ENCODE results near the gene ATXN10. TPM values are rescaled to one million over a fixed set of nuclear protein-coding genes. Genes with fewer than 3 reads are reported as not detected.

ATXN10 gene
- polyA plus RNA-seq, 3 donors, result 60.1 to 106 (median 92.4) TPM

GRCh38 chr22:45630436-45630835, 41.2 kb upstream of the ATXN10 start:
- Histone ChIP-seq H3K27ac (ENCODE audit: low read depth in 1 of 2, low read length in 2 of 2) (no peak overlapping the region), H3K4me1 (ENCODE audit: control insufficient read depth in 1 of 2, insufficient read depth in 2 of 2, low read length in 2 of 2) (peaks cover 5 to 6% of the 10 kb centered on the region in 2 donors), H3K9me3 (replicated peaks in 1 of 2; ENCODE audit: control insufficient read depth in 1 of 2, insufficient read depth in 1 of 2, low read length in 2 of 2) (no peaks in the 10 kb centered on the region), H4K20me1 (ENCODE audit: insufficient read depth, low read length) (no peaks in the 10 kb centered on the region), H3K9ac (ENCODE audit: insufficient read depth, low read length, poor library complexity, severe bottlenecking) (no peak overlapping the region), H2AFZ (ENCODE audit: insufficient read depth, low read depth, low read length, poor library complexity, severe bottlenecking) (no peak overlapping the region), H3K79me2 (ENCODE audit: insufficient read depth, low read length) (no peaks in the 10 kb centered on the region), H3K4me3 (replicated peaks in 1 of 3; ENCODE audit: low read depth in 2 of 3, low read length in 3 of 3) (no peak overlapping the region), H3K36me3 (replicated peaks in 1 of 2; ENCODE audit: control insufficient read depth in 1 of 2, insufficient read depth in 2 of 2, low read length in 2 of 2) (no peaks in the 10 kb centered on the region), H3K27me3 (ENCODE audit: control insufficient read depth in 2 of 2, insufficient read depth in 2 of 2, low read length in 2 of 2) (peaks cover 11 to 39% of the 10 kb centered on the region in 2 donors), H3K4me2 (replicated peaks; ENCODE audit: extremely low read depth, low read length, poor library complexity, severe bottlenecking) (no peak overlapping the region)
- no peak overlapping the region for H3K27ac Mint-ChIP-seq
- H3K36me3 Mint-ChIP-seq, result no peaks in the 10 kb centered on the region
- H3K27me3 Mint-ChIP-seq (ENCODE audit: low read depth in 3 of 3), result peaks cover 41 to 64% (median 47%) of the 10 kb centered on the region in 3 donors
- no peak for DNase-seq
- H3K4me1 Mint-ChIP-seq, result peaks cover 14% of the 10 kb centered on the region
- peaks cover 0 to 8% (median 0%) of the 10 kb centered on the region in 7 donors for H3K9me3 Mint-ChIP-seq
- intact Hi-C loops (cut with micrococcal nuclease), result no loop called here
- 94% methylated on average over 9 of the region's 15 CpGs for WGBS (ENCODE audit: insufficient coverage)
- TF ChIP-seq, protein P1, sequence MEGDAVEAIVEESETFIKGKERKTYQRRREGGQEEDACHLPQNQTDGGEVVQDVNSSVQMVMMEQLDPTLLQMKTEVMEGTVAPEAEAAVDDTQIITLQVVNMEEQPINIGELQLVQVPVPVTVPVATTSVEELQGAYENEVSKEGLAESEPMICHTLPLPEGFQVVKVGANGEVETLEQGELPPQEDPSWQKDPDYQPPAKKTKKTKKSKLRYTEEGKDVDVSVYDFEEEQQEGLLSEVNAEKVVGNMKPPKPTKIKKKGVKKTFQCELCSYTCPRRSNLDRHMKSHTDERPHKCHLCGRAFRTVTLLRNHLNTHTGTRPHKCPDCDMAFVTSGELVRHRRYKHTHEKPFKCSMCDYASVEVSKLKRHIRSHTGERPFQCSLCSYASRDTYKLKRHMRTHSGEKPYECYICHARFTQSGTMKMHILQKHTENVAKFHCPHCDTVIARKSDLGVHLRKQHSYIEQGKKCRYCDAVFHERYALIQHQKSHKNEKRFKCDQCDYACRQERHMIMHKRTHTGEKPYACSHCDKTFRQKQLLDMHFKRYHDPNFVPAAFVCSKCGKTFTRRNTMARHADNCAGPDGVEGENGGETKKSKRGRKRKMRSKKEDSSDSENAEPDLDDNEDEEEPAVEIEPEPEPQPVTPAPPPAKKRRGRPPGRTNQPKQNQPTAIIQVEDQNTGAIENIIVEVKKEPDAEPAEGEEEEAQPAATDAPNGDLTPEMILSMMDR (IDR thresholded peaks at IDR 0.05), result no peak
- H3K4me3 Mint-ChIP-seq, result peak overlapping the region in 1 of 2 donors; percentile 15

- no peak for DNase-seq
- WGBS (ENCODE audit: insufficient coverage), result 42% methylated on average over 8 of the region's 12 CpGs
- peaks cover 36 to 69% (median 51%) of the 10 kb centered on the region in 3 donors for H3K27me3 Mint-ChIP-seq (ENCODE audit: low read depth in 3 of 3)
- Histone ChIP-seq H4K20me1 (ENCODE audit: insufficient read depth, low read length) (no peaks in the 10 kb centered on the region), H3K27ac (ENCODE audit: low read depth in 1 of 2, low read length in 2 of 2) (no peak overlapping the region), H3K4me1 (ENCODE audit: control insufficient read depth in 1 of 2, insufficient read depth in 2 of 2, low read length in 2 of 2) (peaks cover 5 to 8% of the 10 kb centered on the region in 2 donors), H3K9me3 (replicated peaks in 1 of 2; ENCODE audit: control insufficient read depth in 1 of 2, insufficient read depth in 1 of 2, low read length in 2 of 2) (no peaks in the 10 kb centered on the region), H3K4me2 (replicated peaks; ENCODE audit: extremely low read depth, low read length, poor library complexity, severe bottlenecking) (no peak overlapping the region), H3K4me3 (replicated peaks in 1 of 3; ENCODE audit: low read depth in 2 of 3, low read length in 3 of 3) (no peak overlapping the region), H3K79me2 (ENCODE audit: insufficient read depth, low read length) (no peaks in the 10 kb centered on the region), H2AFZ (ENCODE audit: insufficient read depth, low read depth, low read length, poor library complexity, severe bottlenecking) (no peak overlapping the region), H3K27me3 (ENCODE audit: control insufficient read depth in 2 of 2, insufficient read depth in 2 of 2, low read length in 2 of 2) (peaks cover 11 to 39% of the 10 kb centered on the region in 2 donors), H3K36me3 (replicated peaks in 1 of 2; ENCODE audit: control insufficient read depth in 1 of 2, insufficient read depth in 2 of 2, low read length in 2 of 2) (no peaks in the 10 kb centered on the region), H3K9ac (ENCODE audit: insufficient read depth, low read length, poor library complexity, severe bottlenecking) (no peak overlapping the region)
- intact Hi-C loops (cut with micrococcal nuclease), result no loop called here
- peak overlapping the region in 1 of 2 donors; percentile 58 for H3K4me3 Mint-ChIP-seq
- no peaks in the 10 kb centered on the region for H3K36me3 Mint-ChIP-seq
- peaks cover 16% of the 10 kb centered on the region for H3K4me1 Mint-ChIP-seq
- H3K9me3 Mint-ChIP-seq, result peaks cover 0 to 8% (median 0%) of the 10 kb centered on the region in 7 donors
- TF ChIP-seq, protein P1 (IDR thresholded peaks at IDR 0.05), result no peak
- no peak overlapping the region for H3K27ac Mint-ChIP-seq
Observed at GRCh38 chr22:45631140-45631840, 40.3 kb upstream of the ATXN10 start.

Measured in CD14-positive monocyte (primary cell).